ENCODE measurements around the gene ZNF23.

GRCh38 chr16:71431176-71431575, 30.9 kb downstream of the ZNF23 start:
- TF ChIP-seq POLR2A (IDR thresholded peaks at IDR 0.05), result no peak
- no peak for TF ChIP-seq CTCF (IDR thresholded peaks at IDR 0.05)
